Thoracic aorta (tissue), 2 donors: Measurements from ENCODE around the gene TRAF2. TPM values are rescaled to one million over a fixed set of nuclear protein-coding genes. Genes with fewer than 3 reads are reported as not detected.

ENCODE experiments used
- ATAC-seq: fragments of 150-250 bp; one replicate; pipeline ENCODE4 v1.8.0; 2017; ENCODE audit warnings: low read depth; ENCODE audit not compliant: insufficient number of reproducible peaks, low FRiP score
- DNase-seq: peaks from one replicate; pipeline ENCODE4 v3.0.0-alpha.2; 2020; ENCODE audit warnings: low spot score
- H3K27ac ChIP-seq, 2 donors: fragments of 200-600 bp; sonication (generic); 1 replicate in 1 of 2; 2 replicates in 1 of 2; pipeline ENCODE4 v1.5.1; 2016; ENCODE audit warnings: mild to moderate bottlenecking in 2 of 2, moderate library complexity in 2 of 2
- H3K27me3 ChIP-seq: fragments of 200-600 bp; sonication (generic); replicated peaks from 2 replicates; pipeline ENCODE4 v1.6.0; 2016; ENCODE audit warnings: mild to moderate bottlenecking; ENCODE audit not compliant: insufficient read depth
- H3K36me3 ChIP-seq: fragments of 200-600 bp; sonication (generic); one replicate; pipeline ENCODE4 v1.5.1; 2016
- H3K4me1 ChIP-seq, 2 donors: fragments of 200-600 bp; sonication (generic); 1 replicate in 1 of 2; 2 replicates in 1 of 2; pipeline versions ENCODE4 v1.5.1 to v1.6.0; 2016; ENCODE audit warnings: low read depth in 2 of 2, mild to moderate bottlenecking in 1 of 2; ENCODE audit not compliant: control insufficient read depth in 1 of 2
- H3K4me3 ChIP-seq: fragments of 200-600 bp; sonication (generic); 2 replicates; pipeline ENCODE4 v1.5.1; 2016; ENCODE audit warnings: mild to moderate bottlenecking
- H3K9me3 ChIP-seq: fragments of 200-600 bp; sonication (generic); 2 replicates; pipeline ENCODE4 v1.5.1; 2016
- total RNA-seq, 2 donors: library from RNA; depleted of rRNA; stranded (reverse); fragments of >200 nt; gene quantifications; one replicate each; pipeline versions ENCODE4 v1.1.0 to v1.2.3, GENCODE V29; 2016
- TF ChIP-seq, protein P1 (sequence below): fragments of 200-600 bp; sonication (generic); IDR thresholded peaks from one replicate; pipeline ENCODE4 v1.5.1; 2019; ENCODE audit warnings: antibody characterized with exemption

The TRAF2 gene
- total RNA-seq, 2 donors from 2014 or later, result 11.6 to 12.9 TPM

DNA sequence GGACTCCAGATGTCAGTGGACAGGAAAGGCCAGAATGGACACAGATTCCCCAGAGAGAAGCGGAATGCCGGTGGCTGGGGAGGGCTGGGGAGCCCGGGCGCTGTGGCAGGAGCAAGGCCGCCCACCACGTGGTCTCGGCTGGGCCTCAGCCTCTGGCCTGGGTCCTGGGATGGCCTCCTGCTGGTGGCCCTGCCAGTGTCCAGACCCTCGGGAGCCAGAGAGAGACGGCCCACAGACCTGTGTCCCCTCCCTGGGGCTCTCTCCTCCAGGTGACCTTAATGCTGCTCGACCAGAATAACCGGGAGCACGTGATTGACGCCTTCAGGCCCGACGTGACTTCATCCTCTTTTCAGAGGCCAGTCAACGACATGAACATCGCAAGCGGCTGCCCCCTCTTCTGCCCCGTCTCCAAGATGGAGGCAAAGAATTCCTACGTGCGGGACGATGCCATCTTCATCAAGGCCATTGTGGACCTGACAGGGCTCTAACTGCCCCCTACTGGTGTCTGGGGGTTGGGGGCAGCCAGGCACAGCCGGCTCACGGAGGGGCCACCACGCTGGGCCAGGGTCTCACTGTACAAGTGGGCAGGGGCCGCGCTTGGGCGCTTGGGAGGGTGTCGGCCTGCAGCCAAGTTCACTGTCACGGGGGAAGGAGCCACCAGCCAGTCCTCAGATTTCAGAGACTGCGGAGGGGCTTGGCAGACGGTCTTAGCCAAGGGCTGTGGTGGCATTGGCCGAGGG, 39.3 kb downstream of the TRAF2 start:
- no peak for ATAC-seq
- Histone ChIP-seq H3K27me3 (no peaks in the 10 kb centered on the region), H3K27ac (no peak overlapping the region), H3K4me3 (no peak overlapping the region), H3K4me1 (peaks cover 8 to 37% of the 10 kb centered on the region in 2 donors), H3K9me3 (no peaks in the 10 kb centered on the region), H3K36me3 (peaks cover 6% of the 10 kb centered on the region)
- TF ChIP-seq, protein P1, sequence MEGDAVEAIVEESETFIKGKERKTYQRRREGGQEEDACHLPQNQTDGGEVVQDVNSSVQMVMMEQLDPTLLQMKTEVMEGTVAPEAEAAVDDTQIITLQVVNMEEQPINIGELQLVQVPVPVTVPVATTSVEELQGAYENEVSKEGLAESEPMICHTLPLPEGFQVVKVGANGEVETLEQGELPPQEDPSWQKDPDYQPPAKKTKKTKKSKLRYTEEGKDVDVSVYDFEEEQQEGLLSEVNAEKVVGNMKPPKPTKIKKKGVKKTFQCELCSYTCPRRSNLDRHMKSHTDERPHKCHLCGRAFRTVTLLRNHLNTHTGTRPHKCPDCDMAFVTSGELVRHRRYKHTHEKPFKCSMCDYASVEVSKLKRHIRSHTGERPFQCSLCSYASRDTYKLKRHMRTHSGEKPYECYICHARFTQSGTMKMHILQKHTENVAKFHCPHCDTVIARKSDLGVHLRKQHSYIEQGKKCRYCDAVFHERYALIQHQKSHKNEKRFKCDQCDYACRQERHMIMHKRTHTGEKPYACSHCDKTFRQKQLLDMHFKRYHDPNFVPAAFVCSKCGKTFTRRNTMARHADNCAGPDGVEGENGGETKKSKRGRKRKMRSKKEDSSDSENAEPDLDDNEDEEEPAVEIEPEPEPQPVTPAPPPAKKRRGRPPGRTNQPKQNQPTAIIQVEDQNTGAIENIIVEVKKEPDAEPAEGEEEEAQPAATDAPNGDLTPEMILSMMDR, result no peak
- no peak for DNase-seq

DNA sequence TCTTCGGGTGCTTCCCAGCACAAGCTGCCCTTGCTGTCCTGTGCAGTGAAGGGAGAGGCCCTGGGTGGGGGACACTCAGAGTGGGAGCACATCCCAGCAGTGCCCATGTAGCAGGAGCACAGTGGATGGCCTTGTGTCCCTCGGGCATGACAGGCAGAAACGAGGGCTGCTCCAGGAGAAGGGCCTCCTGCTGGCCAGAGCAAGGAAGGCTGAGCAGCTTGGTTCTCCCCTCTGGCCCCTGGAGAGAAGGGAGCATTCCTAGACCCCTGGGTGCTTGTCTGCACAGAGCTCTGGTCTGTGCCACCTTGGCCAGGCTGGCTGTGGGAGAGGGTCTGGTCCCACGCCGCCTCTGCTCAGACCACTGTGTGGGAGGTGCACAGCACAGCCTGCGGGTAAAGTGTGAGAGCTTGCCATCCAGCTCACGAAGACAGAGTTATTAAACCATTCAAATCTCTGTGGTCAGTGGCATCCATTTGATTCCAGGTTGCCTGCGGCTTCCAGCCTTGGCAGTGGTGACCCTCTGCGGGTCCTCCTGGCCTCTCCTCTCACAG, 39.9 kb downstream of the TRAF2 start:
- H3K9me3 ChIP-seq, result no peaks in the 10 kb centered on the region
- H3K27ac ChIP-seq, result no peak overlapping the region
- H3K4me3 ChIP-seq, result no peak overlapping the region
- TF ChIP-seq, protein P1, result no peak
- H3K27me3 ChIP-seq, result no peaks in the 10 kb centered on the region
- H3K36me3 ChIP-seq, result peaks cover 6% of the 10 kb centered on the region
- ATAC-seq, result no peak
- DNase-seq, result no peak
- H3K4me1 ChIP-seq, result peaks cover 8 to 35% of the 10 kb centered on the region in 2 donors

DNA sequence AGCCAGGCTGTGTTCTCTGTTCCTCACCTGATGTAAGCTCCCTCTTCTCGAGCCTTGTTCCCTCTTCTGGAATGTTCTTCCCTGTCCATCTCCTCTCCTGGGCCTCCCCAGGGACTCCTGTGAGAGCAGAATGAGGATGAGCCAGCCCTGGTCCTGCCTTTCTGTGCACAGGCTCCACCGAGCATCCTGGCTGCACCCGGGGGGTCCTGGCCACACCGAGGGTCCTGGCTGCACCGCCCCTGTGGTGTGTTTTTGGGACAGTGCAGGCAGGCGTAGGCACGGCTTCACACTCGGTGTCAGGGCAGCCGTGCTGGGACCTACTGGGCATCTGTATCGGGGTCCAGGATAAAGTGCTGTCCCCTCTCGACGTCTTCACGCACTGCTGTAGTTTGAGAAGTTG, 40.4 kb downstream of the TRAF2 start:
- no peak for ATAC-seq
- Histone ChIP-seq H3K36me3 (peaks cover 6% of the 10 kb centered on the region), H3K4me1 (peaks cover 8 to 30% of the 10 kb centered on the region in 2 donors), H3K9me3 (no peaks in the 10 kb centered on the region), H3K27ac (no peak overlapping the region), H3K4me3 (no peak overlapping the region), H3K27me3 (no peaks in the 10 kb centered on the region)
- no peak for DNase-seq
- TF ChIP-seq, protein P1, result no peak

DNA sequence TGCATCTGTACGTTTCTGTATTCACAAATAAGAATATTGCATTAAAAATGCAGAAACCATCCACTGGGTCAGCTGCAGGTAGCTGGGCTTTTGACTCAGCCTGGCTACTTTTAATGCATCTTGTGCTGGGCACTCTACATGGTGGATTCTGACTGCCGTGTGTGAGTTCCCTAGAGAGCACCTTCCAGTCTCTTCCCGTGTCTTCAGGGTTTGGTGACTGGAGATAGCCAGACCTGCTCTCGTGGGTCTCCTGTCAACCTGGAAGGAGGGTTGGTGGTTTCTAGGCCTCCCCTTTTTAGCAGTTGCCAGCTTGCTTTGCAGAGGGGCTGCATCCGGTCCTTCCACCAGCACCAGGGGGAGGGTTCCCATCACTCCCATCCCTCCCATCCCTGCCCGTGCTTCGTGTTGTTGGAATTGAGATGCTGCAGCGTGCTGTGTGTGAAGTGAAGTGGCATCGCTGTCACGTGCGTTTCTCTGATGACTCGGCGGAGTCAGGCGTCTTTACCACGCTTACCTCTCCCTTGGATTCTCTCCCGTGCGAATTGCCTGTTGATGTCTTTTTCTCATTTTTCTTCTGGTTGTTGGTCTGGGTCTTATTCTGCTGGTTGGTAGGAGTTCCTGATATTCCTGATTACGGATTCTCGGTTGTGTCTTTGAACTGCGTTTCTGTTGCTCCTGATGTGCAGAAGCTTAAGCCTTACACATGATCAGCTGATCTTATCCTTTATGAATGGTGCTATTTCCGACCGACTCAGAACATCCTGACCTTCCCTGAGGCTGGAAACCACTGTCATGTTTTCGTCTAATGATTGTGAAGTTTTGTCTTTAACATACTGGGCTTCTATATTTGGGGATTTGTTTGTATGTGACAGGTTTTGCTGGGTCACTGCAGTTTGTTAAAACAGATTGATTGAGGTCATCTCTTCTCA, 41.3 kb downstream of the TRAF2 start:
- Histone ChIP-seq H3K4me3 (no peak overlapping the region), H3K9me3 (no peaks in the 10 kb centered on the region), H3K27ac (peak overlapping the region in 1 of 2 donors; percentile 63), H3K27me3 (no peaks in the 10 kb centered on the region), H3K36me3 (peaks cover 6% of the 10 kb centered on the region), H3K4me1 (peaks cover 3 to 21% of the 10 kb centered on the region in 2 donors)
- DNase-seq (no peak), ATAC-seq (no peak)
- TF ChIP-seq, protein P1, result no peak

DNA sequence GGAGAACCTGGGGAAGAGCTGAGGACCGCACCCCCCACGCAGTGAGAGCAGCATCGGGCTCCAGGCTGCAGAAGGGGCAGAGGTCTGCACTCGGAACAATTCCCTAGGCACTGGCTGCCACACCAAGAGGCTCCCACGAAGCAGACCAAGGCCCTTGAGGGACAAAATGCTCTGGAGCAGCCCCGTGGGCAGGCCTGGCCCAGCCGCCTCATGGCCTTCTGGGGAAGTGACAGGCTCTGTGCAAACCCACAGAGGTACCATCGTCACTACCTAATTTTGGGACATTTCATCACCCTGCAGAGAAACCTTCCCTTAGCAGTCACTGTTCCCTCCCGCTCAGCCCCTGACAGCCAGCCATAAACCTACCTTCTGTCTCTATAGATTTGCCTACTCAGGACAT, 42.3 kb downstream of the TRAF2 start:
- H3K27ac ChIP-seq, result peak overlapping the region; percentile 37 to 63
- peak; percentile 79 for ATAC-seq

More for the DNA sequence above, 42.3 kb downstream of the TRAF2 start:
- Histone ChIP-seq H3K27me3 (no peaks in the 10 kb centered on the region), H3K4me3 (peak overlapping the region; percentile 1), H3K9me3 (no peaks in the 10 kb centered on the region), H3K4me1 (peaks cover 3 to 14% of the 10 kb centered on the region in 2 donors), H3K36me3 (peaks cover 6% of the 10 kb centered on the region)
- DNase-seq, result no peak
- TF ChIP-seq, protein P1, result peak; percentile 14
